ENCODE measurements around the gene ALK.

Gene ALK

DNA sequence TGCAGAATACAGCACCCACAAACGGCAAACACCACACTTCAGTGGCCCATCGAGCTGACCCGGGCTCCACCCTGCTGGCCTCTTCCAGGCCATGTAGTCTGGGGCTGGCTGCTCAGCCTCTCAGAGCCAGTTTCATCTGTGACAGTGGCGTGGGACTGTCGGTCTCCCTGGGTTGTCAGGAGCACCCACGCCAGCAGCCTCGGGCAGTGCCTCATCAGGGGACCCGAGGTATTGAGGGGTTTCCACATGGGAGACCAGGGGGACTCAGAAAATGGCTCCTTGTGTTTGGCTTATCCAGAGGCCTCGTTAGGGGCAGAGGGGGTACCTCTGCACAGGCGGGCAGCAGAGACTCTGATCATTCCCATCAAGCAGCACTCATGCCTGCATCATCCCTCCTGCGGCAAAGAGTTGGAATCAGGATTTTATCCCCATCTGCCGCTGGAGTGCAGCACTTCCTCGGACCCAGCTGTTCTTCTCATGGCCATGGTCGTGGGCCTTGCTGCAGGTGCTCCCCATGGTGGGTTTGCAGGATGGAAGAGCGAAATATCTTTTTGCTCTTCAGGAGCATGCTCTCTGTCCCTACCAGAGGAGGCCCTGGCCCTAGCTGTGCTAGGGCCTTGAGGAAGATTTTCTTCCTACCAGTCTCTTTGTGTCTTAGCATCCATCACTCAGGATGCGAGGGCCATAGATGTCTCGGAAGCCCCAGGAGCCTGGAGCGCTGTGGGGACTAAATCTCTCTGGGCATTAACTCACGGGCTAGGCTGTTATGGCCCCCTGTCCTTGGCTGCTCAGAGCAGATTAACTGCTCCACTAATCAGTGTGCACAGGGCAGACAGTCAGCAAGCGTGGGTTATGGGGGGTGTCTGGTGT is 705.4 kb downstream of the ALK start:
- FAIRE-seq: no peak

DNA sequence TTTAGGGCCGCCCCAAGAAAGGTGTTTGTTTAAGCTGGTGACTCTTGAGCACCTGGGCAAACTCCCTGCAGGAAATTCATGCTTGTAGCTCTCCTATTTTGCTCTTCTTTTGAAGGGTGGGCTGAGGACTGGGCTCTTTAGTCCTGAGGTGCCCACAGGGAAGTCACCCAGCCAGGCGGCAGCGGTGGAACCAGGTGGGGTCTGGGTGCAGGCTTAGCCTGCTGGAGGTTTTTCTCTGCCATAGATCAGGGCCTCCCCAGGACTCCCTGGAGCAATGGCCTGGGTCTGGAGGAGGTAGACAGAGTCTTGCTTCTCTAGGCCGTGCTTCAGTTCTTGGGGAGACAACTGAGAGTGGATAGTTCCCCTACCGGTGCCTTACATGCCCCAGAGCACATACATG is 706.3 kb downstream of the ALK start:
- FAIRE-seq: no peak

DNA sequence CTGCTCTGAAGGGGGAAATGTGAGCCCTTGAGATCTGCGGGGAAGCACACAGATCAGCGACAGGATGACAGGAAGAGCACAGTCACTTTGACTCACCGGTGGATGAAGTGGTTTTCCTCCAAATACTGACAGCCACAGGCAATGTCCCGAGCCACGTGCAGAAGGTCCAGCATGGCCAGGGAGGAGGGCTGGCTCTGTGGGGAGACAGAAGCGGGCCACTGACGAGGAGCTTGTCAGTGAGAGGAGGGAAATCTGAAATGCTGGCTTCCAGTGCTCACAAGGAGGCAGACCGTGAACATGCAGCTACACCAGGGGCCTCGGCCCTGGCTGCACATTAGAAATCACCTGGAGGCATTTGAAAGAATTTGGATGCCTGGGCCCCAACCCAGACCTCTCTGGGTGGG is 707.5 kb downstream of the ALK start:
- no peak for FAIRE-seq

DNA sequence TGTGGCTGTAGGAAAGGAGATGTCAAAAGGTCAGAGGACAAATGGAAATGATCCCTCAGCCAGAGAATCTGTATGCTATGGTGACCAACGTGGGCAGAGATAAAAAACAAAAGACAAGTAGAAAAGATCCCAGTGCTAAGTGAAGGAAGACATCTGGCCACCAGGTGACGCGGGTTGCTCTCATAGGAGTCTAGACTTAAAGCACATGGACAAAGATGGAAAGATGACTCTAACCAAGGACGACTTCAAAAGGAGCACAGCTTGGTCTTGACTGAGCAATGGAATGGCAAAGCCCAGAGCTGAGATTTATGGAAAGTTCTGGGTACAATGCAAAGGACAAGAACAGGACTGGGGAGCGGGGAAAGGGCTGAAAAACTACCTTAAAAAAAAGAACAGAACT is 709.4 kb downstream of the ALK start:
- FAIRE-seq: no peak

DNA sequence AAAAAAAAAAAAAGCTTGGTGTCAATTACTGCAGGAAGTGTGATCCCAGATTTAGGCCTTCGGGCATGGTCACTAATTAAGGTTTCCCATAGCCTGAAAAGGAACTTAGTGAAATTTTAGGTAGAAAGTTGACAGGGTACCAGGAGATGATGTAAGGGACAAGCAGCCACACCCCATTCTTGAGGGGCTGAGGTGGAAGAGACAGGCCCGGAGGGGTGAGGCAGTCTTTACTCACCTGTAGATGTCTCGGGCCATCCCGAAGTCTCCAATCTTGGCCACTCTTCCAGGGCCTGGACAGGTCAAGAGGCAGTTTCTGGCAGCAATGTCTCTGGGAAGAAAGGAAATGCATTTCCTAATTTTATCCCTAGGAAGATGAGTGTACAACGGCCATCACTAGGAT is 711.8 kb downstream of the ALK start:
- no peak for FAIRE-seq

DNA sequence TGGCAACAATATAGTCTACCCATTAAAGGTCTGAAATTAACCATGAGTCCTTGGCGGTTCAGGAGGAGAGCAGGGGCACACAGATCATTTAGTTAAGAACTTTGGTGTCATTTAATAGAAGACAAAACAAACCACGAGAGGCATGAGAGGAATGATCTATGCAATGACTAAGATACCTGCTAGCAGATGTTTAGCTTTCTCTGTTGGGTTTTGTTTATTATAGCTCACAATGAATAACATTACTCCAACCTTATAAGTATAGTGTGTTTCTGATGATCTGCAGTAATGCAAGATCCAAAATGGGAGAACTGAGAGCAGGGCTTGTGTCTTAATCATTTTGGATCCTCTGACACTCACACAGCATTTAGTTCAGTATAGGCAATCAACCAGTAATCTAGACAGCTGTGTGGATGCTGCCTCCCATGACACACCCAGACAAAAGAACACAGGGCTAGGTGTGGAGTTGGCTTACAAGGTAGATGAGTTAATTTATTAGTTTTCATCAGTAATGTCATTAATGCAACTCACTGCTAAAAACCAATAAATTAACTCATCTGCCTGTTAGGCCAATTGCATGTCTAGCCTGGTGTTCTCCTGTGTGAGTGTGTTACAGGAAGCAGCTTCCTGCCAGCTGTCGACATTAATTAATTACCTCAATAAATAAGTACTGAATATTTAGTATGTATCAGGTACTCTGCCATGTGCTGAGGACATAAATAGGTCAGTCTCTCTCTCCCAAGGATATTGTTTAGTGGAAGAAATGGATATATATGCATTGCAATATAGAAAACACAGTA is 713.8 kb downstream of the ALK start:
- FAIRE-seq: no peak

DNA sequence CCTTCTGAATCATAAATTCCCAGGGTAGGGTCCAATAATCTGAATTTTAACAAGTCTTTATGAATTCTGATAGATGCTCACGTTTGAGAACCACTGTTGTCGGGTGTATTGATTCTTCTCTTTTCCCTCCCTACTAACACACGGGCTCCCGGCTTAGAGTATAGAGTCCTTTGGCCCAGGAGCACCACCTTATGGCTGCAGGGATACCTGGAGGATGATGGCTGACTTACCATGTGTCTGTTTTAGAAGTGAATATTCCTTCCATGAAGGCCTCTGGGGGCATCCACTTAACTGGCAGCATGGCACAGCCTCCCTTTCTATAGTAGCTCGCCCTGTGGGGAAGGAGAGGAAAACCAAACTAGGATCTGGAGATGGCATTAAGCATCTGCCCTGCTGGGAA is 714.4 kb downstream of the ALK start:
- no peak for FAIRE-seq

DNA sequence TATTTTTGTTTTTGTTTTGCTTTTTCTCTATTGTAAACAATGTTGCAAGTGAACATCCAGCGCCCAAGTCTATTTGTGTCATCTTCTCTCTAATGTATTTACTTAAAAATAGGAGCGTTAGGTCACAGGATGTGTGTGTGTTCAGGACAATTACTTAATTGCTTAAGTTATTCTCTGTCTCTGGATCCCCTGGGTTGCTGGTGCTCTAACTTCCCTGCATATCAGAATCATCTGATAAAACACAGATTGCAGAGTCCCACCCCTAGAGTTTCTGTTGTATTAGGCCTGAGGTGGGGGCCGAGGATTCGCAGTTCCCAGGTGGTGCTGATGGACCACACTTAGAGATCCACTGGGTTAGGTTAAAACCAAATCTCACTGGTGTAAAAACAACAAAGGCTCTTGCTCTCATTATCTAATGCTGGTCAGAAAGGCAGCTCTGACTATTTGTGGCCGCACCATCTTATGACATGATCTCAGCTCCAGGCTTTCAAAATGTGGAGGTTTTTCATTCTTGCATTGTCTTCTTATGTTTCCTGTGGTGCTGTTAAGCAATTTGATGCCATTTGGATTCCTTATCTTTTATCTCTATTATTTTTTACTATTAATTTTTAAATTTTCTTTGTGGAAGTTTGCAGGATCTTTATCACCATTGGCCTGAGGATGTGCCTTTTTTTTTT is 718.4 kb downstream of the ALK start:
- no peak for FAIRE-seq

DNA sequence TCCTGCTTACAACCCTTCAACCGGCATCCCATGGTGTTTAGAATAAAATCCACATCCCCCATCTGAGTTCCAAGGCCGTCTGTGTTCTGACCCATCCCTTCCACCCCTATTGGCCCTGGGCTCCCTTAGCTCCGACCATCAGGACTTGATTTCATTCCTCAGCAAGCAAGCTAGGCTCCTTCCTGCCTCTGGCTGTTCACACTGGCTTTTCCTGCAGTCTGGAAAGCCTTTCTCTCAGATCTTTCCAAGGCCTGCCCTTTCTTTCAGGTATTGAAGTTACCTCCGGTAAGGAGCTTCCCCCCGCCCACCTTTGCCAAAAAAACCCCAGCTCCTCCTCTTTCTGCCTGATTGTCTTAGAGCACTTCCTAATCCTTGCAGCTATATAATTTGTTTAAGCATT is 719.4 kb downstream of the ALK start:
- FAIRE-seq: no peak

DNA sequence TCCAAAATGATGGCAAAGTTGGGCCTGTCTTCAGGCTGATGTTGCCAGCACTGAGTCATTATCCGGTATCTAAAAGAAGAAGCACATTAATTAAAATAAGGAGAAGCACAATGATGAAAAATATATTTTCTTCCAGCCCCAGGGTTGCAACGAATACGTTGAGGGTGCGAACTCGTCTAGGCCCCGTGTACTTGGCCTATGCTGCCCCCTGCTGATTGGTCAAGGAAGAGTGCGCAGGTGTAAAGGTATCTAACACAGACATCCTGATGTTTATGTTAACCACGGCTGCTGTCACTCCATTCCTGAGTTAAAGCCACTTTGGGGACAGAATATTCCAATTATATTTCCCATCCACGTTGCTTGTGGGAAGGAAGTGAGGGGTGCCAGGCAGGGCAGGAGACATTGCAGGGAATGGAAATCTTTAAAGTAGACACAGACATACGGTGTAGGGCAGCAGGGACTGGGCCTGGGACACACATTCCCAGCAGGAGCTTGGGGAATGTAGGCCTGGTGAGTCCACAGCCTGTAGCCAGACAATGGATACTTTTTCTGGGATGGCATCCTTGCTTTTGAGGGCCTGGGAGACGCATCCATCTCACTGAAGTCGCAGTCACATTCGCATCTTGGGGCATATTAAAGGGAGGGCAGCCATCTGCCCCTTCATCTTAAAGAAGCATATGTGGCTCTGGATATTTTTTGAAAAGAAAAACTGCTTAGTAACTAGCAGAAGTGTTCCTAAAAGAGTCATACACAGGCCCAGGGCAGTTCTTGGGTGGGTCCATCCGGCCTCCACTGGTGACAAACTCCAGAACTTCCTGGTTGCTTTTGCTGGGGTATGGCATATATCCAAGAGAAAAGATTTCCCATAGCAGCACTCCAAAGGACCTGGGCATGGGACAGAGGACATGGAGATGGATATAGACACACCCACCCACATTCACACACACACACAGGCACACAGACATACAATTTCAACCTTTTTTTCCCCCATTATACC is 724.3 kb downstream of the ALK start:
- FAIRE-seq: peak; percentile 6

DNA sequence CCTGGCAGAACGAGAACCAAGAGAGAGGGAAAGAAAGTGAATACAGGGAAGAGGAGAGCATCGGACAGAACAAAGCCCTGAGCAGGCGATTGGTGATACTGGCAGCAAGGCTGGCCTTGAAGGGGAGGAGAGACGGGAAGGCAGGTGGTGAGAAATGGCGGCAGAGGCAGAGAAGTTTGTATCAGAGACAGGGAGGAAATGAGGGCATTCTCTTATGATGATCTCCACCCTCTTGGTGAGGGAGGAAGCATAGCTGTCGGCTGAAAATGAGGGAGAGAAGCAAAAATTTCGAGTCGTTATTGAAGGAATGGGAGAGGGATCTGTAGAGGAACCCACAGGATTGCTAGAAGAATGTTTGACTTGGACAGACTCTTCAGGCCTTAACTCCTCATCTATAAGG is 725.6 kb downstream of the ALK start:
- no peak for FAIRE-seq

DNA sequence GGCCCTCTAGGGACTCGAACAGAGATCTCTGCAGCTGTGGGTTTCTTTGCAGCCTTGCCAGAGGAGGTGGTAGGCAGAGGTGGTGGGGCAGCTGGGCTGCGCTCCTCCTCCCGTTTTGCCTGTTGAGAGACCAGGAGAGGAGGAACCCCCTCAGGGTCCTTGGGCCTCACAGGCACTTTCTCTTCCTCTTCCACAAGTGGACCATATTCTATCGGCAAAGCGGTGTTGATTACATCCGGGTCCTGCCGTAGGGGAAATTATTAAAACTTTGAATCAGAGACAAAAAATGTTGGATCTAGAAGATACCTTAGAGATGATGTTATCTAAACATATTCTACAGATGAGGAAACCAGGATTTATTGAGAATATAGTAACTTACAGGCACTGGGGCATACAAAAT is 727.7 kb downstream of the ALK start:
- no peak for FAIRE-seq

DNA sequence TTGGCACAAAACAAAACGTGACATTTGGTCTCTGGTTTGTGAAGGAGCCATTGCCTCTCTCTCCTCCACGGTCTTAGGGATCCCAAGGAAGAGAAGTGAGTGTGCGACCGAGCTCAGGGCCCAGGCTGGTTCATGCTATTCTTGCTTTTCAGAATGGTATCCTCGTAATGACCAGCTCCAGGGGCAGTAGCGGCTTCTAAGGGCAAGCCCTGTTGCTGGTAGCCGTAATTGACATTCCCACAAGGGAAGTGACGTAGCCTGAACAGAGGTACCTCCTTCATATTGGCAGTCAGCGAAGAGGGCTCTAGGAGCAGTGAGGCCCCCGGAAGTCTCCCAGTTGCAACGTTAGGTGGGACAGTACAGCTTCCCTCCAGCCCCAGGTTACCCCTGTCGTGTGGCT is 728.3 kb downstream of the ALK start:
- FAIRE-seq: no peak

DNA sequence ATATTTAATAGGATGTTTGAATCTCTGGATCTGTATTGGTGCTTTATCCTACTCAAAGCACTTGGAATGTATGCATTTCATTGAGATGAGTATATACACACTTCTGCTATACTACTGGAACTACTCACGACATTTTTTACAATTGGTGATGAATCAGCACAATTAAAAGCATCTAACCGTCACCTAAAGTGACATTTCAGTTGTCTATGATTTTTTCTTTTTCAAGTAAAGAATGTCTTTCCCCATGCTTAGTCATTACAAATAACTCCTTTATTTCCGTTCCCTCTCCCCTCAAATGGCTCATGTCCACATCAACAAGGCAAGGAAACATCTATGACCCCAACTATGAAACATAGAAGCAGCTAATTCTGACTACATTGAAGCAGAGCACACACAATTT is 728.9 kb downstream of the ALK start:
- FAIRE-seq: no peak

DNA sequence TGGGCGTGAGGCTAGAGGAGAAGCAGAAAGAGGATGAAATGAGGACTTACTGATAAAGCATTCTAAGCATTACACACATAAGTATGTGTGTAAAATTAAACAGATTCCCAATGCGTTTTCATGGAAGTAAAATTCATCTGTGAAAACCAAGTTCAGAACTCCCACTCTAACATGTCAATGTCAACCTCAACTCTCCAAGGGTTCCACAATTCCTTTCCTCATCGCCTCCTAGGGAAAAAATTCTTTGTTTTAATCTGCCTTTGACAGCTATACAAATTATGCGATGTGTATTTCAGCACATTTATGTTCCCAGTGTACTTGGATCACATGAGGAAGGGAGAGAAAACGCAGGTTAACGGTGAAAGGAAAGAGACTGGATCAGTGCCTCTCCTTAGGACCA is 729.6 kb downstream of the ALK start:
- no peak for FAIRE-seq

DNA sequence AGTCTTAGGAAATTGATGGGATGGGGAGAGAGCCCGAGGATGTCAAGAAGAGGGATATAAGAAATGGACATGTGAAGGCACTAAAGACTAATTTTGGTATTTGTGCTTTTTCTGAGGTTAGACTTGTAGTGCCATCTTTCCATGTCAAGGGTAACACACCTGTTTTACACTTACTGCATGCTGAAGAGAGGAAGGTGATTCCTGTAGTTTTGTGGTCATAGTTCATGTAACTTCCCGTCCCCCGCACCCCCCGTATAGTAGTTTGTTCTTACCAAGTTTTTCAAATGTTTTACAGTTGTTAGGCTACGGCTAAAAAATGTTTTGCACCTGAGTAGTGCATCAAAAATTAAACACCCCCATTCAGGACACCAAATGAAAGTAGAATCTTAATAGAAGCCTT is 732.3 kb downstream of the ALK start:
- no peak for FAIRE-seq

DNA sequence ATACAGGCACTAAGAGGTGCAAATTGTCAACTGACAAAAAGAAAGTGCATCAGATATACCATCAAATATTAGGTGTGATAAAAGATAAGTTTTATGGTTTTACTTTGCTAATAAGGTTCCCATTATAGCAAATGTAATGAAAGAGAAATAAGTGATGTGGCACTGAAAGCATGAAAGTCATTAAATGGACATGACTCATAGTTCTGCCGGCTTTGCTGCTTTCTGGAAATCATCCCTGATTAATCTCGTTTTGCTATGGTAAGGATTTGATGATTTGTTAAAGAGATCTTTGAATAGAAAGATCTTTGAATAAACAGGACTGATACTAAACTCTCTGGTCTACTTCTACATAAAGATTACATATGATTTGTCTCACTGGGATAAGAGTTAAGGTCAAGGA is 733.5 kb downstream of the ALK start:
- no peak for FAIRE-seq

DNA sequence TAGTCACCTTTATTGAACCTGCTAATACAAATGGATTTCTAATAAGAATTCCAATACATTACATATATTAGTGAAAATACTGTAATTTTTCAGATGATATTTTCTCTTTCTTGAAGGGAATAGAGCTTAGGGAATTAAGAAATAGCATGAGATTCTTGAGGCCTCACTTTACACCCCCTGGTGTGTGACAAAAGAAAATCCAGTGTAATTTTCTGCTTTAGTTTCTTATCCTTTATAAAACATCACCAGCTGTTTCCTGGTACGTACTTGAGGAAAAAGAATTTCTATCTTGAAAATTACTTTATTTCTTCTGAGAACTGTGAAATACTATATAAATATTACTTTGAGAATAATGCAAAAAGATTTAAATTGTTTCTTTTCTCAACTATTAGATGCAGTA is 734.6 kb downstream of the ALK start:
- FAIRE-seq: no peak

DNA sequence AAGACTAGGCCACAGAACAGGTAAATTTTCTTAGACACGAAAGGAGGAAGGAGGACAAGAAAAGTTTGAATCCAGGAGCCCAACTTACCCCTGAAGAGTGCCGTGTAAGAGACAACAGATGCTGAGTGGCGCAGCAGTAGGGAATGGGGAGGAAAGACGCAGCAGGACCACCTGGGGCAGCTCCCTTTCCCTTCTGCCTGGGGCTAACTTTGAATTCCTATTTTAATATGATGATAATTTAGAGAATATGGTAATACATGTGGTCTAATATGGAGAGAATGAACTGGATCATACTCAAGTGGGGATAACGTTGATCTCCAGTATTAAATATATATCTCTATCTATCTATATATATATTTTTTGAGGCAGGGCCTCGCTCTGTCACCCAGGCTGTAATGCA is 736.9 kb downstream of the ALK start:
- FAIRE-seq: no peak

DNA sequence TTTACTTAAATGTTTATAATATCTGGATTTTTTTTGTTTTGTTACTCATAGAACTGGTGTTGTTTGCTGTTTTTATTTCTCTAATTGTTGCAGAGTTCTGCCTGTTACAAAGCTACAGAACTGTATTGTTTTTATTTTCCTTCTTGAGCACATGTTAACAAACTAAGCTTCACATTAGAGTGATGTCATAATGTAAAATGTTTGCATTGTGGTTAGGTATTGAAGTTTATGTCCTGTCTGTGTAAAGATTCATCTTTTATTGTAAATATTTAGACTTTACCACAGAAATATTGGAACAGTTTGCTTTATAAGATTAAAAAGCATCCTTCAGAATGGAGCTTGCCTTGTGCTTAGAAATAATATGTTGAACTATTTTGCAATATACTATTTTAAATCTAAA is 738.5 kb downstream of the ALK start:
- no peak for FAIRE-seq

DNA sequence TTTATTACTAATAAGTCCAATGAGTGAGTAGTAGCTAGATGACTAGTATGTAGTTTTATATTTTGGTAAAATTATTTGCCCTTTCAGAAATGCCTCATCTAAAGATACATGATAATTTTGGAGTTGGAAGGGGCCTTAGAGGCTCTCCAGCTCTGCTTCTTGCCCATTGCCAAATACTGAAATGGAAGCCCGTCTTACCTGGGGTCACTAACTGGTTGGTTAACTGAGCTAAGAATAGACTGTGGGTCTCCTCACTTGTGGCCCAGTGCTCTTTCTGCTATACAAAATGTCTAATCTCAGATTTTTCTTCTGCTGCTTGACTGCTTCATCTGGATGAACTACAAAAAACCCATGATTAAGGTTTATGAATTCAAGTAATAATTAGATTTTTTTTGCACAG is 739.1 kb downstream of the ALK start:
- no peak for FAIRE-seq

DNA sequence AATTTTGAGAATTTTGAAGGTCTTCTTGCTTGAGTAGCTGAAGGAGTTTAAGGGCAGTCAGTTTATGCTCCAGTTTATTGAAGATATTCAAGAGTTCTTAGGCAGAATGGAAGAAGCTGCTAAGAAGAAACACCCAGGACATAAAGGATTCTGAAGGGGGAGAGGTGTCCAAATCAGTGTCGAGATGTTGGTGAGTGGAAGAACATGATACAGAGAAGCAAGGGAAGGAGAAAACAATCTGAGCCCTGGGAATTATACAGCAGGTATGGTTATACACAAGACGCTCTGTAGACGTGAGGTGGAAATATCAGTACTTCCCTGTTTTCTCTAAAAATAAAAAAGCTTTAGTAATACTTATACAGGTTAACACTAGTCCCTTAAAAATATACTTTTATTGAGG is 746.0 kb downstream of the ALK start:
- FAIRE-seq: no peak

DNA sequence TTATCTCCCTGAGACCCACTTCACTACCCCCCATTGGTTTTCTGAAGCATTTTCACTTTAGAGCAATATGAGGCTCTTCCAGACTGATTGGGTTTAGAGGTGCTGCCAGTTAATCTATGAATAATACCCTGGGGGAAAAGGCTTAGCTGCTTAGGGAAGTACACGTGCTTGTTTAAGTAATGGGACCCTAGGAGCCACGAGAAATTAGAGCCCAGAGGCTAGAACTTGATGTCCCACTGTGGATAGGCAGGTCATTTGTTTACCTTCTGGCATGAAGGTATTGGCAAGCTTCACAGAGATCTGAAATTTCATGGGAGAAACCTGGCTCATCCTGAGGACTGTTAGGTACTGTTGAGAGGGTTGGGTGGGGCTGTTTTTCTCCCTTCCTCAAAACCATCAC is 746.4 kb downstream of the ALK start:
- no peak for FAIRE-seq

All from A204.1 (cell line).